GM10266 (cell line): ENCODE results near the gene GRK3.

ENCODE experiments used
- DNase-seq: peaks from one replicate; pipeline ENCODE4 v3.0.0; 2012; ENCODE audit errors: extremely low spot score
- TF ChIP-seq, protein P1 (sequence below): IDR thresholded peaks from 2 replicates; pipeline ENCODE4 v1.5.1; 2012; ENCODE audit warnings: mild to moderate bottlenecking, low read depth; ENCODE audit not compliant: control insufficient read depth, insufficient read depth; ENCODE audit errors: missing control alignments

The GRK3 gene

DNA sequence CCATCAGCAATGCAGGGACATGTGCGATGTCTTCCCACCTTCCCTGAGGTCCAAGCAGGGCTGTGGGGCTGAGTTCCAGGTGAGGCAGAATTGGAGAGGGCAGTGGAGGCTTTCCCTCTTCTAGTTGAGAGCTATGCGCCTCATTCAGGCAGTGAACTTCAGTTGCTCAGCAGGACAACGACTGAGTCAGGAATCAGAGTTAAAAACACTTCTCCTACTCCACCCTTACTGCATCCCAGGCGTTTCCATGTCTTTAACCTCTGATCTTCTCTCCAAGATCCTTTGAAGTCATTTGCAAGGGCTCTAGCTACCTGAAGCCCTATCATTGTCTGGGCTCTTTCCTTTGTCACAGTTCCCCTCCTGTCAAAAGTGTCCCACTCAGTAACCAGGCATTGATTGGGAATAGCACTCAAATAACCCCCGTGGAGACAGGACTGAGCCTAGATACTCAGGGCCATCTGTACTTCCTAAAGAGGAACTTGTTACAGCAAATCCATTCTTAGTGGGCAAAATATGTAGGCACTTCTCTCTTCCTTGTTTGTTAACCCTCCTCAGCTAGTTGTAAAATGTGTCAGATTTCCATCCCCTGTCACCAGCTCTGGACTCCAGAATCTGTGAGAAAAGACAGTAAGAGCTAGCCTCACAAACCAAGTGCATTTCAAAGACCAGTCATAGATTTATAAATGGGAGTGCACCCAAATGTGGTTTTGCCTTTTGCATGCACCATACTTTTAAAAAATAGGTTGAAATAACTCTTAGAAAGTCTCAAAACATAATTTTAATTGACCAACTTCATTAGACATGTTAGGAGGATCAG, 105.0 kb downstream of the GRK3 start:
- DNase-seq = no peak
- TF ChIP-seq, protein P1, sequence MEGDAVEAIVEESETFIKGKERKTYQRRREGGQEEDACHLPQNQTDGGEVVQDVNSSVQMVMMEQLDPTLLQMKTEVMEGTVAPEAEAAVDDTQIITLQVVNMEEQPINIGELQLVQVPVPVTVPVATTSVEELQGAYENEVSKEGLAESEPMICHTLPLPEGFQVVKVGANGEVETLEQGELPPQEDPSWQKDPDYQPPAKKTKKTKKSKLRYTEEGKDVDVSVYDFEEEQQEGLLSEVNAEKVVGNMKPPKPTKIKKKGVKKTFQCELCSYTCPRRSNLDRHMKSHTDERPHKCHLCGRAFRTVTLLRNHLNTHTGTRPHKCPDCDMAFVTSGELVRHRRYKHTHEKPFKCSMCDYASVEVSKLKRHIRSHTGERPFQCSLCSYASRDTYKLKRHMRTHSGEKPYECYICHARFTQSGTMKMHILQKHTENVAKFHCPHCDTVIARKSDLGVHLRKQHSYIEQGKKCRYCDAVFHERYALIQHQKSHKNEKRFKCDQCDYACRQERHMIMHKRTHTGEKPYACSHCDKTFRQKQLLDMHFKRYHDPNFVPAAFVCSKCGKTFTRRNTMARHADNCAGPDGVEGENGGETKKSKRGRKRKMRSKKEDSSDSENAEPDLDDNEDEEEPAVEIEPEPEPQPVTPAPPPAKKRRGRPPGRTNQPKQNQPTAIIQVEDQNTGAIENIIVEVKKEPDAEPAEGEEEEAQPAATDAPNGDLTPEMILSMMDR = no peak

DNA sequence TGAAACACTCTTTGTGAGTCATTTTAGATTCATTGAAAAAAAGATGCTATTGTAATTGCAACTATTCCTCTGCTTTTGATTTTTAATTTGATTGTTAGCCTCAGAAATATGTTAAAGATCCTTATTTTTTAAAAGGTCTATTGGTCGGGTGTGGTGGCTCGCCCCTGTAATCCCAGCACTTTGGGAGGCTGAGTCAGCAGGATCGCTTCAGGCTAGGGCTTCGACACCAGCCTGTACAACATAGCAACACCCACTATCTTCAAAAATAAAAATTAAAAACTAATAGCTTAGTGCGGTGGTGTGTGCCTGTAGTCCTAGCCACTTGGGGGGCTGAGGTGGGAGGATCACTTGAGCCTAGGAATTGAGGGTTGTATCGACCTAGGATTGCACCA, 105.6 kb downstream of the GRK3 start:
- DNase-seq = no peak
- TF ChIP-seq, protein P1 = no peak

DNA sequence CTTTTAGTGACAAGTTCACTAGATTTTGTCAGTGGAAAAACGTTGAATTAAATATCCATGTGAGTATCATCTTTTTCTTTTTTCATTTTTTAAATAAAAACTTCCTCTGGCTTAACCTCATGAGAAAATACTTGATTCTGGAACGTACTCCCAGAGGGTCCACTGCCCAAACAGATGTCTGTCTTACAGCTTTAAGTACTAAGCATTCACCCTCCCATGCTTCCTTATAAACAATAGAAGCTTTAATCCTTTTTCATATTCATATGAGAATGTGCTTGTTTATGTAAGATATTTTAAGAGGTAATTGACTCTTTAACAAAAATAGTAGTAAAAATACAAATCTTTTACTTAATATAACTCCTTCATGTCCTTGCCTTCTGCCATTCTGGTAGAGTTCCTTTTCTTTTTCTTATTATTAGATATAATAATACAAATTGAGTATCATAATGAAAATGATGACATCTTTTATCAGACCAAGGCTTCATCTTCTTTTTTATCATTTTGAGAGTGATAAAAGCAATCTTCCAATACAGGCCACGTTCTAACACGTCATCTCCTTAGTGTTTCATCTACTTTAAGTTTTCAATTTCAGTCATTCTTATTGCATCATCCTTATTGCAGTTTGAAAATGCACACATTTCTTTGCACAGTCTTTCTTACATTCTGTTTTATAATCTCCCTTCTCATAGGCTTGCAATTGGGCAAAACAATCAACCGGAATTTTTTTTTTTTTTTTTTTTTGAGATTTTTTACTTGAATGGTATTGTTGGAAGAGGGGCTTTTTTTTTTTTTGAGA, 108.0 kb downstream of the GRK3 start:
- TF ChIP-seq, protein P1 = no peak
- no peak for DNase-seq

DNA sequence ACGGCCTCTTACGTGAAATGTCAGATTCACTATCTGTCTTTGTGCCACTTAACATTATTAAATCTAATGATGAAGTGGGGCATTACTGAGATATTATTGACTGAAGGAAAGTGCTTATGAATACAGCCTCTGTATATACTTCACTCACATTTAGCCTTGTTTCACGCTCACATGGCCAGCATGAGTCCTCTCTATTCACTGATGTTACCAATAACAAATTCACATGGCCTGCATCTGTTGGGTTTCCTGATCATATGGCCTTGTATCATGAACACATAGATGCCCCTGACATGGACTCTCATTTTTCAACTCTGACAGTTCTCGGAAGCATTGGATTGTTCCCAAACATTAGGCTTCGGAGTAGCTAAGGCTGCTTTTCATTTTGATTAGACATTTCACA, 109.2 kb downstream of the GRK3 start:
- TF ChIP-seq, protein P1 = no peak
- no peak for DNase-seq

DNA sequence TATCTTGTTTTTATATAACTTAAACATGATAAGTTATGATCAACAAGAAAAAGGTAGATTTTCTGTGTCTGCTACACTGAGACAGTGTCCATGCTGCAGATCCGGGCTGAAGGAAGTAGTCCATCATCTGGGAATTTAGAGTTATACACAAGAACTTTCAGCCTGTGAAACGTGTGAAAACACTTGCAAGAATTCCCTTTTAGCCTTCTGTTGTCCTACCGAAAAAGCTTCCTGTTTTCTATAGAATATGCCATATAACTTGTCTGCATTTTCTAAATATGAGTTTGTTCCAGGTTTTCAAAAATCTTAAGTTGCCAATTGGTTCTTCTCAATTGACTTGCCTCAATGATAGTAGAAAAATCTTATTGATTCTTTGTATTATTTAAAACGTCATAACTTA, 113.2 kb downstream of the GRK3 start:
- DNase-seq = no peak
- TF ChIP-seq, protein P1 = no peak

DNA sequence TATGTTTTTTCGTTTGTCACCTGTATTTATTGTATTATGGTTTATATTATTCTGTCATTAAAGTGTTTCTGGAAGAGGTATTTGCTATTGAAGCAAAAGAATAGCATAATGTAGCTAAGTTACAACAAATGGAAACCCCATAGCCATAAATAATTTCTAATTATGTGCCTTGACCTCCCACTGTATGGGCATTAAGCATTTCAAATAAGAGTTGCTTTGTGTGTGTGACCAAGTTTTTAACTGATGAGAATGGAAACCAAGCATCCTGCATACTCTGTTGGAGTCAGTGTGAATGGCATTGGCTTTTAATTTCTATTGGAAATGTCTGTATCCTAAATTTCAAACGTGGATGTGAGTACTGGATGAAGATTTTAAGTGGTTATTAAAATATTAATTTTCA, 115.6 kb downstream of the GRK3 start:
- TF ChIP-seq, protein P1 = no peak

DNA sequence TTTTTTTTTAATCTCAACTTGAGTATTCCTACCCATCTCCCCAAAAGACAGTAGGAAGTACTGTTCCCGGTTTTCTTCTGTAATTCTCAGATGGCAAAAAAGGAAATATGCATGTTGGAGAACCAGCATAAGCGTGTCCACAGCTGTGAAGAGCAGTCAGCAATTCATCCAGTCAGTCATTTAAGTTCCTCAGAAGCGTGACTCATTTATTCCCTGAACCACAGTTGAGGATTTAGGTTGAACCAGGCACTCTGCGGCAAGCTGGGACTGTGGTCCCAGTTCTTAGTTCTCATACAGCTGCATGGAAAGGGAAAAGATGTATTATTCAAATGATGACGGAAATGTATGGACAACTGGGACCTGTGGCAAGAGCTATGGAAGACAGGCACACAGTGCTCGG, 116.5 kb downstream of the GRK3 start:
- no peak for DNase-seq
- TF ChIP-seq, protein P1 = no peak

More for the DNA sequence above, 115.6 kb downstream of the GRK3 start:
- DNase-seq = no peak
